GM12878 (cell line): ENCODE data around the gene ISG15. TPM values are rescaled to one million over a fixed set of nuclear protein-coding genes. Genes with fewer than 3 reads are reported as not detected.

Experiments
- ATAC-seq: fragments of 200-7000 bp; cut with Tn5 transposase; 3 replicates; pipeline ENCODE4 v1.9.1; 2020; ENCODE audit warnings: mild to moderate bottlenecking, moderate library complexity
- BruUV-seq: library from RNA; stranded (reverse); fragments of 400-500 nt; replicated peaks from 2 replicates; lab custom pipeline; 2021; lab: Mats Ljungman, UMichigan
- CTCF ChIA-PET: fragments of 300-600 bp; sonication (Branson Sonifier 250); formaldehyde crosslinking; extraction: SDS; loops from one replicate; lab custom pipeline; 2021; ENCODE audit warnings: inconsistent platforms; lab: Yijun Ruan, JAX
- POLR2A ChIA-PET: fragments of 350-600 bp; formaldehyde crosslinking; extraction: SDS; loops from one replicate; lab custom pipeline; 2021; ENCODE audit warnings: inconsistent platforms; lab: Charles Lee
- RAD21 ChIA-PET: fragments of 300-600 bp; sonication (Branson Sonifier 250); formaldehyde crosslinking; loops from one replicate; lab custom pipeline; 2023; ENCODE audit warnings: antibody characterized with exemption; ENCODE audit not compliant: unreplicated experiment; lab: Charles Lee
- SMC1A ChIA-PET: fragments of 300-600 bp; sonication (Branson Sonifier 250); formaldehyde crosslinking; loops from one replicate; lab custom pipeline; 2023; ENCODE audit not compliant: unreplicated experiment, uncharacterized antibody; lab: Charles Lee
- DNase-seq: peaks from one replicate; pipeline ENCODE4 v3.0.0-alpha.2; 2011; ENCODE audit warnings: low read depth, low spot score
- FAIRE-seq: peaks from 3 replicates; lab custom pipeline; 2011; peaks lifted over from hg19 to GRCh38; lab: Jason Lieb, UNC
- H2AFZ ChIP-seq: 2 replicates; pipeline ENCODE4 v1.6.0; 2011; ENCODE audit warnings: low read depth, low read length, control low read depth; ENCODE audit not compliant: control insufficient read depth
- H3K27ac ChIP-seq: 2 replicates; pipeline ENCODE4 v1.5.1; 2011; ENCODE audit warnings: control low read depth; ENCODE audit not compliant: control insufficient read depth, insufficient read depth
- H3K27me3 ChIP-seq, 2 experiments: replicated peaks in 1 of 2; 2 replicates each; pipeline versions ENCODE4 v1.6.0 to v1.6.1; 2011; ENCODE audit warnings: low read length in 1 of 2; ENCODE audit not compliant: control insufficient read depth in 2 of 2, insufficient read depth in 2 of 2
- H3K36me3 ChIP-seq, 2 experiments: 2 replicates each; pipeline ENCODE4 v1.5.1; 2011; ENCODE audit warnings: low read length in 1 of 2; ENCODE audit not compliant: control insufficient read depth in 2 of 2, insufficient read depth in 2 of 2
- H3K4me1 ChIP-seq: 2 replicates; pipeline ENCODE4 v1.6.1; 2011; ENCODE audit warnings: mild to moderate bottlenecking, low read length, moderate library complexity, mixed read lengths; ENCODE audit not compliant: control insufficient read depth, insufficient read depth
- H3K4me2 ChIP-seq: 2 replicates; pipeline ENCODE4 v1.6.0; 2011; ENCODE audit warnings: control low read depth; ENCODE audit not compliant: control insufficient read depth, insufficient read depth
- H3K4me3 ChIP-seq: fragments of 200-600 bp; sonication (generic); 2 replicates; pipeline ENCODE4 v1.5.1; 2016
- H3K79me2 ChIP-seq: 2 replicates; pipeline ENCODE4 v1.6.0; 2011; ENCODE audit warnings: low read length; ENCODE audit not compliant: control insufficient read depth, insufficient read depth
- H3K9ac ChIP-seq: 2 replicates; pipeline ENCODE4 v1.8.0; 2011; ENCODE audit warnings: low read length, control low read depth, mixed read lengths; ENCODE audit not compliant: control insufficient read depth, insufficient read depth
- H3K9me3 ChIP-seq: replicated peaks from 3 replicates; pipeline ENCODE4 v1.5.1; 2011; ENCODE audit warnings: mild to moderate bottlenecking, low read length; ENCODE audit not compliant: control insufficient read depth, insufficient read depth
- H4K20me1 ChIP-seq: 2 replicates; pipeline ENCODE4 v1.6.0; 2011; ENCODE audit not compliant: control insufficient read depth, insufficient read depth
- CBX3 ChIP-seq: fragments of 200-600 bp; sonication (generic); IDR thresholded peaks from 2 replicates; pipeline ENCODE4 v1.6.1; 2016; ENCODE audit warnings: low read depth, borderline replicate concordance
- CREB1 ChIP-seq: IDR thresholded peaks from 2 replicates; pipeline ENCODE4 v1.6.1; 2012; ENCODE audit warnings: low read depth, mild to moderate bottlenecking, inconsistent platforms
- CTCF ChIP-seq, 3 experiments: IDR thresholded peaks in 2 of 3; conservative IDR thresholded peaks in 1 of 3; 2 replicates each; pipeline ENCODE4 v1.5.1; 2011; ENCODE audit warnings: low read depth in 3 of 3, low read length in 3 of 3, mild to moderate bottlenecking in 3 of 3, control low read depth in 2 of 3, moderate library complexity in 2 of 3, inconsistent platforms in 1 of 3, mixed read lengths in 1 of 3; ENCODE audit not compliant: control insufficient read depth in 2 of 3, insufficient read depth in 1 of 3; ENCODE audit errors: extremely low read depth in 1 of 3
- E2F8 ChIP-seq: fragments of 450-650 bp; IDR thresholded peaks from 2 replicates; pipeline ENCODE4 v1.6.1; 2018; ENCODE audit warnings: mild to moderate bottlenecking, low read depth, moderate library complexity; ENCODE audit not compliant: partially characterized antibody
- ESRRA ChIP-seq: IDR thresholded peaks from 2 replicates; pipeline ENCODE4 v1.6.1; 2012; ENCODE audit warnings: mild to moderate bottlenecking, low read length, improper control_type of control experiment
- ETV6 ChIP-seq, 2 experiments: fragments of 450-650 bp in 1 of 2; IDR thresholded peaks in 1 of 2; conservative IDR thresholded peaks in 1 of 2; 2 replicates each; pipeline ENCODE4 v1.6.1; 2014; ENCODE audit warnings: antibody characterized with exemption in 1 of 2, borderline replicate concordance in 1 of 2, low read depth in 1 of 2, mild to moderate bottlenecking in 1 of 2, moderate library complexity in 1 of 2
- FOXM1 ChIP-seq: IDR thresholded peaks from 2 replicates; pipeline ENCODE4 v1.6.1; 2012; ENCODE audit warnings: low read depth, mild to moderate bottlenecking, inconsistent platforms, low read length, moderate library complexity
- IKZF2 ChIP-seq, 2 experiments: fragments of 450-650 bp; IDR thresholded peaks; 2 replicates each; pipeline ENCODE4 v1.6.1; 2017; ENCODE audit warnings: mild to moderate bottlenecking in 2 of 2, moderate library complexity in 2 of 2
- MEF2B ChIP-seq: fragments of 450-650 bp; IDR thresholded peaks from 2 replicates; pipeline ENCODE4 v1.6.1; 2018; ENCODE audit warnings: mild to moderate bottlenecking, moderate library complexity; ENCODE audit not compliant: partially characterized antibody, poor library complexity, severe bottlenecking
- MTA3 ChIP-seq: IDR thresholded peaks from 2 replicates; pipeline ENCODE4 v1.6.1; 2012; ENCODE audit warnings: low read length, inconsistent platforms, borderline replicate concordance
- MYB ChIP-seq: fragments of 150-350 bp; IDR thresholded peaks from 2 replicates; pipeline ENCODE4 v1.6.1; 2014; ENCODE audit warnings: mild to moderate bottlenecking, low read depth, low read length, borderline replicate concordance
- NBN ChIP-seq: fragments of 450-650 bp; IDR thresholded peaks from 2 replicates; pipeline ENCODE4 v1.6.1; 2016
- SUZ12 ChIP-seq: fragments of 200-600 bp; sonication (generic); IDR thresholded peaks from one replicate; pipeline ENCODE4 v1.6.1; 2018; ENCODE audit warnings: antibody characterized with exemption, mild to moderate bottlenecking; ENCODE audit not compliant: unreplicated experiment
- TCF12 ChIP-seq: IDR thresholded peaks from 2 replicates; pipeline ENCODE4 v1.6.1; 2011; ENCODE audit warnings: low read depth, mild to moderate bottlenecking, low read length
- ZNF217 ChIP-seq: fragments of 450-650 bp; IDR thresholded peaks from 2 replicates; pipeline ENCODE4 v1.6.1; 2017; ENCODE audit warnings: antibody characterized with exemption, mild to moderate bottlenecking
- WGBS: methylation state at CpG from one replicate; pipeline ENCODE4 v1.1.6; 2016; ENCODE audit warnings: low lambda C conversion rate; ENCODE audit not compliant: insufficient replicate concordance, insufficient coverage; ENCODE audit errors: missing lambda C conversion rate; 5-methylcytosine and 5-hydroxymethylcytosine counted together
- in situ Hi-C: fragments of 300-500 bp; cut with MboI; formaldehyde crosslinking; loops from 9 replicates; pipeline ENCODE4 v1.14.3; 2018; ENCODE audit warnings: mixed read lengths
- intact Hi-C: fragments of 100-400 bp; cut with micrococcal nuclease; formaldehyde crosslinking; loops from one replicate; pipeline ENCODE4 v1.14.2; 2022; ENCODE audit not compliant: unreplicated experiment
- polyA plus RNA-seq, 11 experiments: library from polyadenylated mRNA; depleted of rRNA in 4 of 11; unstranded in 6 of 11; stranded (reverse) in 5 of 11; fragments of >200 nt; fragmentation: Nextera tagmentation in 4 of 11; fragmentation: Illumina TruSeq in 1 of 11; extraction: Ambion mirVana in 4 of 11; extraction: Trizol in 1 of 11; gene quantifications; 1 replicate in 1 of 11; 2 replicates in 10 of 11; pipeline versions ENCODE4 v1.2.1 to v1.2.3, GENCODE V29; 2011 to 2016; ENCODE audit warnings: inconsistent platforms in 2 of 11, missing spikeins in 2 of 11, low read depth in 1 of 11
- total RNA-seq, 4 experiments: library from RNA; depleted of rRNA in 3 of 4; stranded (reverse); fragments of >200 nt in 3 of 4; fragmentation: Illumina TruSeq in 1 of 4; extraction: Trizol in 1 of 4; gene quantifications; 2 replicates each; pipeline versions ENCODE4 v1.2.1 to v1.2.3, GENCODE V29; 2013 to 2021

Gene ISG15
- total and polyA plus RNA-seq, 10 of the 15 experiments (the other 5 are each of a cell fraction or from before 2014, with no cell fraction given): 7.8 to 384 (median 274) TPM

GRCh38 chr1:965526-966134, 47.7 kb upstream of the ISG15 start:
- Histone ChIP-seq H3K4me1 (peaks cover 15% of the 10 kb centered on the region), H3K9me3 (no peaks in the 10 kb centered on the region), H3K4me3 (no peak overlapping the region), H3K27ac (no peak overlapping the region), H3K9ac (no peak overlapping the region), H3K79me2 (no peaks in the 10 kb centered on the region; the same call in 1 of the 2 replicates), H3K4me2 (no peak overlapping the region; the same call in 1 of the 2 replicates), H3K36me3 (no peaks in the 10 kb centered on the region; a peak in 1 of 4 replicates), H4K20me1 (no peaks in the 10 kb centered on the region), H3K27me3 (no peaks in the 10 kb centered on the region), H2AFZ (no peak overlapping the region)
- POLR2A ChIA-PET: no interaction called here
- FAIRE-seq (no peak), ATAC-seq (no peak), DNase-seq (no peak)
- intact Hi-C loops: no loop called here
- SMC1A ChIA-PET: no interaction called here
- TF ChIP-seq TCF12 (no peak), CREB1 (no peak), ETV6 (conservative IDR thresholded peaks at IDR 0.05 in 1 of 2, IDR thresholded peaks at IDR 0.05 in 1 of 2; ENCODE audit: borderline replicate concordance in 1 of 2, low read depth in 1 of 2) (no peak), MTA3 (no peak), ZNF217 (no peak), CBX3 (no peak), IKZF2 (IDR thresholded peaks at IDR 0.05) (no peak), SUZ12 (no peak), E2F8 (no peak), FOXM1 (no peak), MEF2B (no peak), MYB (no peak), NBN (no peak), CTCF (IDR thresholded peaks at IDR 0.05 in 2 of 3, conservative IDR thresholded peaks at IDR 0.05 in 1 of 3; ENCODE audit: control insufficient read depth in 2 of 3, extremely low read depth in 1 of 3, insufficient read depth in 1 of 3, low read depth in 3 of 3, low read length in 3 of 3) (no peak), ESRRA (no peak)
- CTCF ChIA-PET: no interaction called here
- in situ Hi-C loops: no loop called here
- no TSS peak for BruUV-seq
- 66% methylated on average over 26 of the region's 26 CpGs for WGBS
- RAD21 ChIA-PET: interaction anchor here (0.6 kb wide), 1 partner anchor 61 kb away, joined by 3 read pairs; no protein-coding TSS in a partner anchor
